Measurements from ENCODE around the gene RNU6-7. TPM values are rescaled to one million over a fixed set of nuclear protein-coding genes. Genes with fewer than 3 reads are reported as not detected.

Gene RNU6-7
- total RNA-seq, 1 experiment from 2014 or later = not detected

DNA sequence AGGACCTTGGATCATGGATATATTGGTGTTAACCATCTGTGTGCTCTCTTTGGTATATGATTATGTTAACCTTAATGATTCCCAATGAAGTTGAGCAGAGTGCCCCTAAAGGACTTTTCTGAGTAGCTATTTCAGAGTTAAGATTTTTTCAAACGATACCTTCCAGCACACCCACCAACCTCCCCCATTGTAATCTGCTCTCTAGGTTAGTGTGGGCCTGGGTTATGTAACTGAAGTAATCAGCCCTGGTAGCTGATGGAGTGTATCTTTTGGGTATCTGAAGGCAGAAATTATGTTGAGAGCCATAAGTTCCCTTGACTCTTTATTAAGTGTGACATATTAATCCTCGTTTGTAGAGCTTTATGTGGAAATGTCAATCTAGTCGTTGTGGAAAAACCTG, 48.8 kb downstream of the RNU6-7 start:
- H3K27me3 Mint-ChIP-seq (ENCODE audit: insufficient read depth, unreplicated experiment) = no peaks in the 10 kb centered on the region
- ChIA-PET CTCF (interaction anchor here (0.7 kb wide), 1 partner anchor 219 kb away, joined by 3 read pairs; no protein-coding TSS in a partner anchor), POLR2A (no interaction called here)
- H3K36me3 ChIP-seq (ENCODE audit: control insufficient read depth, insufficient read depth, low read length) = no peaks in the 10 kb centered on the region
- H3K9me3 Mint-ChIP-seq (ENCODE audit: unreplicated experiment) = no peaks in the 10 kb centered on the region
- no peak overlapping the region for H3K27ac Mint-ChIP-seq (ENCODE audit: unreplicated experiment)
- H3K4me3 Mint-ChIP-seq (ENCODE audit: unreplicated experiment) = no peak overlapping the region
- H3K36me3 Mint-ChIP-seq (ENCODE audit: insufficient read depth, unreplicated experiment) = no peaks in the 10 kb centered on the region
- no peak for DNase-seq
- H3K27me3 ChIP-seq (replicated peaks; ENCODE audit: control insufficient read depth, insufficient read depth, low read length) = no peaks in the 10 kb centered on the region
- peaks cover 5% of the 10 kb centered on the region for H3K4me1 ChIP-seq
- H3K4me1 Mint-ChIP-seq (ENCODE audit: low read depth, unreplicated experiment) = no peaks in the 10 kb centered on the region
- H3K9me3 ChIP-seq = no peaks in the 10 kb centered on the region
- no TSS peak for BruUV-seq (replicated peaks)
- intact Hi-C loops (cut with micrococcal nuclease; ENCODE audit: unreplicated experiment) = loop anchor here (10.0 kb wide), 2 partner anchors 96 to 796 kb away; partner anchors contain the start of gene DTD2
- TF ChIP-seq CTCF (IDR thresholded peaks at IDR 0.05; ENCODE audit: insufficient read depth in 1 of 2, low read depth in 1 of 2, low read length in 1 of 2, severe bottlenecking in 1 of 2, unreplicated experiment in 1 of 2) = no peak
- H3K4me3 ChIP-seq (ENCODE audit: low read depth, low read length) = no peak overlapping the region

GRCh38 chr14:32251530-32251929, 49.7 kb downstream of the RNU6-7 start:
- CTCF ChIA-PET = interaction anchor here (0.7 kb wide), 1 partner anchor 132 kb away, joined by 3 read pairs; no protein-coding TSS in a partner anchor

More at GRCh38 chr14:32251530-32251929, 49.7 kb downstream of the RNU6-7 start:
- Histone ChIP-seq H3K27me3 (replicated peaks; ENCODE audit: control insufficient read depth, insufficient read depth, low read length) (no peaks in the 10 kb centered on the region), H3K36me3 (ENCODE audit: control insufficient read depth, insufficient read depth, low read length) (no peaks in the 10 kb centered on the region), H3K4me1 (peaks cover 5% of the 10 kb centered on the region), H3K9me3 (no peaks in the 10 kb centered on the region), H3K4me3 (ENCODE audit: low read depth, low read length) (no peak overlapping the region)
- no peak for DNase-seq
- Mint-ChIP-seq H3K36me3 (ENCODE audit: insufficient read depth, unreplicated experiment) (no peaks in the 10 kb centered on the region), H3K4me3 (ENCODE audit: unreplicated experiment) (no peak overlapping the region), H3K4me1 (ENCODE audit: low read depth, unreplicated experiment) (no peaks in the 10 kb centered on the region), H3K27me3 (ENCODE audit: insufficient read depth, unreplicated experiment) (no peaks in the 10 kb centered on the region), H3K27ac (ENCODE audit: unreplicated experiment) (no peak overlapping the region), H3K9me3 (ENCODE audit: unreplicated experiment) (no peaks in the 10 kb centered on the region)
- no peak for TF ChIP-seq CTCF (IDR thresholded peaks at IDR 0.05; ENCODE audit: insufficient read depth in 1 of 2, low read depth in 1 of 2, low read length in 1 of 2, severe bottlenecking in 1 of 2, unreplicated experiment in 1 of 2)
- intact Hi-C loops (cut with micrococcal nuclease; ENCODE audit: unreplicated experiment) = loop anchor here (10.0 kb wide), 2 partner anchors 97 to 797 kb away; partner anchors contain the start of gene DTD2
- POLR2A ChIA-PET = no interaction called here
- BruUV-seq (replicated peaks) = no TSS peak

Other genes with a start within 250 kb of the RNU6-7 start
- 146 and 165 TPM in 2 replicates for gene ARHGAP5, start 124.7 kb upstream of the RNU6-7 start, total RNA-seq (2022)
- gene RNU6-8, start 1.2 kb downstream of the RNU6-7 start, total RNA-seq (2022) = not detected in 2 replicates
- 3.0 and 3.4 TPM in 2 replicates for gene AKAP6, start 127.3 kb downstream of the RNU6-7 start, total RNA-seq (2022)